ENCODE measurements around the gene VASN. TPM values are rescaled to one million over a fixed set of nuclear protein-coding genes. Genes with fewer than 3 reads are reported as not detected.

Gene VASN
- total and polyA plus RNA-seq, 9 of the 15 experiments (the other 6 are each of a cell fraction or from before 2014, with no cell fraction given), result 0.01 to 2.5 (median 0.41) TPM; not detected in 1

DNA sequence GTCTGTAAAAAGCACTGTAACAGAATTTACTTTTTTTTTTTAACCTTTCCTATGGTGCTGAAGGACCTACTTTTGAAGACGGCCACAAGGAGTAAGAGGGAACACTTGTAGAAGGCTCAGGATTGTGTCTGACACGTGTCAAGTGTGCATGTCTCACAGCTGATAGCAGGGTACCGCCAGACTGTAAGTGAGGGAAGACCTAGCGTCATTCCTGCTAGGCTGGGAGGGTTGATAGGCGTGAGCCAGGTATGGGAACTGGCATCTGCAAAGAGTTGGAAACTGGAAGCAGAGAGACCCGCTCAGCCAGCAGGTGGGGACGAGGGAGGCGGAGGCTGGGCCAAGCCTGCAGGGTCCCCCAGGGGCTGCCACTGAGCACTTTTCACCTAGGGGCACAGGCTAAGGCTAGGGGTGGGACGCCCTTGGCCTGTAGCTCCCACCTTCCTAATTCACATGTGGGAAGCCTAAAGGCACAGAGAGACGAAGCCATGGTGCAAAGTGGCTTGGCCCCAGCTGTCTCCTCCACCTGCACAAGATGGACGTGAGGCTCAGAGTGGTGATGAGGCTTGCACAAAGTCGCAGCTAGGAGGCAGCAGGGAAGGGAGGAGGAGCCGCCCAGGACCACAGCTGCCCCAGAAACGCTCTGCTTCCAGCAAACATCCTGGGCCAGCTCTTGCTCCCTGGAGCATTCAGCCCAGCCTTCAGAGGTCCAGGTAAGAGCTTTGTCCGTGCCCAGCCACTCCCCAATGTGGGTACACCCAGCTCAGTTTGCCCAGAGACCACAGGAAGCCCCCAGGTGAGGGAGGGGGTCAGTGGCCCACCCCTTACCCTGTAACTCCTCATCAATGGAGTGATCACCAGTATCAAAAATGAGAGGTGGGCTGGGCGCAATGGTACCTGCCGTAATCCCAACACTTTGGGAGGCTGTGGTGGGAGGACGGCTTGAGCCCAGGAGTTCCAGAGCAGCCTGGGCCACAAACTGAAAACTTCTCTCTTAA, 18.9 kb downstream of the VASN start:
- ChIA-PET CTCF (ENCODE audit: low intra/inter-chr PET ratio) (no interaction called here), POLR2A (interaction anchor here (0.5 to 2.6 kb wide), 5 partner anchors 10 to 197 kb away, joined by 3 to 9 read pairs (median 4); no protein-coding TSS in a partner anchor)
- Histone ChIP-seq H3K27me3 (ENCODE audit: control insufficient read depth in 2 of 2, insufficient read depth in 2 of 2, low read length in 2 of 2) (no peaks in the 10 kb centered on the region), H3K4me1 (replicated peaks in 1 of 2; ENCODE audit: control insufficient read depth in 2 of 2, insufficient read depth in 2 of 2, low read length in 2 of 2) (peaks cover 0 to 30% of the 10 kb centered on the region in 2 experiments; a peak in 2 of 5 replicates), H3K9ac (ENCODE audit: insufficient read depth in 1 of 2, low read depth in 2 of 2, low read length in 2 of 2) (no peak overlapping the region), H4K20me1 (replicated peaks; ENCODE audit: control insufficient read depth, insufficient read depth, low read length) (no peaks in the 10 kb centered on the region), H3K4me2 (ENCODE audit: insufficient read depth, low read length) (no peak overlapping the region), H3K4me3 (no peak overlapping the region), H3K79me2 (ENCODE audit: control insufficient read depth, insufficient read depth, low read length) (no peaks in the 10 kb centered on the region), H3K9me3 (replicated peaks; ENCODE audit: control insufficient read depth, insufficient read depth, low read depth, low read length) (no peaks in the 10 kb centered on the region), H3K36me3 (ENCODE audit: control insufficient read depth, insufficient read depth, low read length) (peaks cover 65% of the 10 kb centered on the region; the same call in 1 of the 3 replicates), H2AFZ (ENCODE audit: low read depth, low read length) (no peak overlapping the region), H3K9me1 (ENCODE audit: control insufficient read depth, insufficient read depth, low read length) (peaks cover 3% of the 10 kb centered on the region), H3K27ac (ENCODE audit: extremely low read depth, low read depth, low read length) (no peak overlapping the region)
- FAIRE-seq, result peak; percentile 6
- in situ Hi-C loops (cut with MboI), result no loop called here
- intact Hi-C loops (cut with micrococcal nuclease), result no loop called here
- WGBS (ENCODE audit: insufficient coverage, low coverage, missing lambda C conversion rate), result 78% methylated on average over 14 of the region's 18 CpGs
- no peak for DNase-seq (ENCODE audit: extremely low read depth in 1 of 4, low spot score in 3 of 4)
- ATAC-seq, result peak; percentile 43; the same call in 1 of the 3 replicates
- BruUV-seq (replicated peaks), result no TSS peak
- TF ChIP-seq ZNF507 (tag; conservative IDR thresholded peaks at IDR 0.05) (no peak), VEZF1 (CRISPR knock-in tag; IDR thresholded peaks at IDR 0.05) (no peak), ARHGAP35 (IDR thresholded peaks at IDR 0.05; ENCODE audit: partially characterized antibody) (no peak), E2F1 (CRISPR knock-in tag; IDR thresholded peaks at IDR 0.05) (no peak), POLR2G (IDR thresholded peaks at IDR 0.05; ENCODE audit: low read depth, low read length) (peak; percentile 33; the same call in 1 of the 2 replicates), CBX5 (IDR thresholded peaks at IDR 0.05; ENCODE audit: borderline replicate concordance, low read depth) (no peak), BRCA1 (IDR thresholded peaks at IDR 0.05) (no peak), BRCA1 (CRISPR knock-in tag; IDR thresholded peaks at IDR 0.05) (no peak), THAP12 (CRISPR knock-in tag; IDR thresholded peaks at IDR 0.05) (no peak), MEIS2 (IDR thresholded peaks at IDR 0.05; ENCODE audit: partially characterized antibody) (no peak), COPS2 (conservative IDR thresholded peaks at IDR 0.05) (no peak), MTA3 (IDR thresholded peaks at IDR 0.05; ENCODE audit: borderline replicate concordance) (no peak), PCBP2 (IDR thresholded peaks at IDR 0.05; ENCODE audit: low read depth, low read length, poor library complexity, severe bottlenecking) (no peak)
- TF ChIP-seq, protein P1, sequence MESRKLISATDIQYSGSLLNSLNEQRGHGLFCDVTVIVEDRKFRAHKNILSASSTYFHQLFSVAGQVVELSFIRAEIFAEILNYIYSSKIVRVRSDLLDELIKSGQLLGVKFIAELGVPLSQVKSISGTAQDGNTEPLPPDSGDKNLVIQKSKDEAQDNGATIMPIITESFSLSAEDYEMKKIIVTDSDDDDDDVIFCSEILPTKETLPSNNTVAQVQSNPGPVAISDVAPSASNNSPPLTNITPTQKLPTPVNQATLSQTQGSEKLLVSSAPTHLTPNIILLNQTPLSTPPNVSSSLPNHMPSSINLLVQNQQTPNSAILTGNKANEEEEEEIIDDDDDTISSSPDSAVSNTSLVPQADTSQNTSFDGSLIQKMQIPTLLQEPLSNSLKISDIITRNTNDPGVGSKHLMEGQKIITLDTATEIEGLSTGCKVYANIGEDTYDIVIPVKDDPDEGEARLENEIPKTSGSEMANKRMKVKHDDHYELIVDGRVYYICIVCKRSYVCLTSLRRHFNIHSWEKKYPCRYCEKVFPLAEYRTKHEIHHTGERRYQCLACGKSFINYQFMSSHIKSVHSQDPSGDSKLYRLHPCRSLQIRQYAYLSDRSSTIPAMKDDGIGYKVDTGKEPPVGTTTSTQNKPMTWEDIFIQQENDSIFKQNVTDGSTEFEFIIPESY (CRISPR knock-in tag; IDR thresholded peaks at IDR 0.05), result peak; percentile 85

Data from K562 (cell line).